Ovary (tissue), 9 donors: ENCODE measurements around the gene PGP. TPM values are rescaled to one million over a fixed set of nuclear protein-coding genes. Genes with fewer than 3 reads are reported as not detected.

ENCODE experiments used
- DNase-seq, 5 donors: peaks; one replicate each; pipeline ENCODE4 v3.0.0-alpha.2; 2019 to 2020
- H3K27ac ChIP-seq, 2 donors: fragments of 200-600 bp; one replicate each; pipeline versions ENCODE4 v1.5.1 to v1.8.0; 2019 to 2022
- H3K27me3 ChIP-seq: fragments of 200-600 bp; one replicate; pipeline ENCODE4 v1.8.0; 2022
- H3K36me3 ChIP-seq: fragments of 200-600 bp; sonication (generic); one replicate; pipeline ENCODE4 v1.5.1; 2019
- H3K4me1 ChIP-seq: one replicate; pipeline ENCODE4 v1.8.1; 2013; ENCODE audit warnings: mild to moderate bottlenecking, moderate library complexity; ENCODE audit not compliant: insufficient read depth
- H3K4me3 ChIP-seq: fragments of 200-600 bp; sonication (generic); one replicate; pipeline ENCODE4 v1.5.1; 2017
- H3K9me3 ChIP-seq, 2 donors: fragments of 200-600 bp in 1 of 2; sonication (generic) in 1 of 2; one replicate each; pipeline versions ENCODE4 v1.5.1 to v1.8.1; 2013 to 2019; ENCODE audit warnings: mild to moderate bottlenecking in 1 of 2, moderate library complexity in 1 of 2
- EP300 ChIP-seq: sonication (generic); formaldehyde crosslinking; IDR thresholded peaks from one replicate; pipeline ENCODE4 v1.6.1; 2017; ENCODE audit warnings: antibody characterized with exemption
- POLR2A ChIP-seq: fragments of 450-650 bp; IDR thresholded peaks from one replicate; pipeline ENCODE4 v1.6.1; 2017; ENCODE audit warnings: antibody characterized with exemption, mild to moderate bottlenecking, moderate library complexity
- WGBS, 3 donors: extraction: QIAGEN DNeasy Blood & Tissue Kit in 1 of 3; methylation state at CpG; one replicate each; pipeline versions ENCODE4 v1.1.5 to v1.1.7; 2013 to 2017; 5-methylcytosine and 5-hydroxymethylcytosine counted together
- intact Hi-C, 4 donors: fragments of 100-400 bp; cut with DNase I; formaldehyde crosslinking; loops; one replicate each; pipeline versions ENCODE4 v1.11.0 to v1.15.1; 2022 to 2023
- polyA plus RNA-seq, 2 donors: library from polyadenylated mRNA; stranded (reverse); fragments of 200-250 nt in 1 of 2; fragments of 350-450 nt in 1 of 2; fragmentation: Illumina TruSeq in 1 of 2; extraction: RNeasy Lipid Tissue Mini Kit (QIAGEN cat#74804) in 1 of 2; gene quantifications; one replicate each; pipeline ENCODE4 v1.2.3, GENCODE V29; 2013 to 2014
- total RNA-seq, 7 donors: library from RNA; depleted of rRNA in 2 of 7; stranded (reverse); fragments of >200 nt in 2 of 7; fragmentation: NEBNext Ultra II Directional in 3 of 7; extraction: Animal tissue kit (Norgen Biotek cat#: 25700) in 3 of 7; gene quantifications; one replicate each; pipeline versions ENCODE4 v1.1.0 to v1.2.4, GENCODE V29; 2016 to 2023
- TF ChIP-seq, protein P1 (sequence below), 3 donors: fragments of 450-650 bp in 2 of 3; fragments of 200-600 bp in 1 of 3; IDR thresholded peaks; one replicate each; pipeline versions ENCODE4 v1.5.1 to v1.8.0; 2016 to 2022; ENCODE audit warnings: antibody characterized with exemption in 3 of 3, mild to moderate bottlenecking in 1 of 3
- donor health status: DM: no; HTN: no; CAD: no; lungs with moderate emphysema.
- donor health status: DM: no; HTN: no; CAD: no.
- donor health status: Bipolar disorder and iron deficiency.
- donor health status: DM: yes; HTN: yes; CAD: no.
- donor health status: DM: no; HTN: no; CAD: no.
- donor health status: DM: yes; HTN: yes; CAD: no.

PGP gene
- total and polyA plus RNA-seq, 9 donors = 2.5 to 12.3 (median 6.9) TPM

DNA sequence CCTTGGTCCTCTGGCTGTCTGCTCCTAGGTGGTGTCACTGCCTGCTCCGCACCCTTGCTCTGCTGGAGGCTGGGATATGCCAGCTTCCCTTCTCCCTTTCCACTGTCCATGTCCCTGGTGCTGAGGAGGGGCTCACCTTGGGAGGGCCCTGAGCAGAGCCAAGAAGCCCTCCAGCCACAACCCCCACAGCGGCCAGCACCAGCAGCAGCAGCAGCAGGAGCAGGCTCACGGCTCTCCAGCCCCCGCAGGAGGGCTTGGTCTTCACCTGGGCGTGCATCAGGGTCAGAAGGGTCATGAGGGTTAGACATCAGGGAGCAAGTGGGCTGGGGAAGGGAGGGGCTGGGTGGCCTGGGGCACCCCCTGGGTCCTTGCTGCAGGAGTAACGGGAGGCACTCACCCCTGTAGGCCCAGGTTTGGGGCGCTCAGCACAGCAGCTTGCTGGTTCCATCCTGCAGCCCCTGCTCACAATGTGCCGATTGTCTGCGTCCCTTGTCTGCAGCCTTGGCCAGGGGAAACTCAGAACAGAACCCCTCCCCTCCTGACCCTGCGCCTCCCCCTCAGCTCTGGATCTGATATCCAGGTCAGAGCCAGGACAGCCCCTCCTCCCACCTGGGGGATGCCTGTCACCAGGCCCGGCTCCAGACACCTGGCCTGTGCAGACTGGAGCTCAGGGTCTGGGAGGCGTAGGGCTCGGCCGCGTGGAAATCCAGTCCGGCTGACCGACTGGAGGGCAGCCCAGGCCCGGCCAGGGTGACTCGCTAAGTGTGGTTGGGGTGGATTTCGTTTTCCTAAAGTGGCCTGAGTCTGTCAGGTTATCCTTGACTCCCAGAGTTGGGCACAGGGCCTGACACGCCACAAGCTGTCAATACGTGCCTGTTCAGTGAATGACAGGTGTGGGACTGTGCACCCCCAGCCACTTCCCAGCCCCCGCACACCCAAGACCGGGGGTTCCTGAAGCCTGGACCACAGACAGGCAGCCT, 4.0 kb downstream of the PGP start, which contains the start of gene BRICD5:
Gene BRICD5 (minus strand): TSS at position 478 of the 980 bp plus-strand sequence. CDS start 30 bp downstream, at position 448.
- Histone ChIP-seq H3K4me3 (no peak within 1 kb of the TSS), H3K36me3 (no peaks in the 10 kb centered on the region), H3K4me1 (peaks cover 13% of the 10 kb centered on the region), H3K9me3 (no peaks in the 10 kb centered on the region), H3K27ac (no peak within 1 kb of the TSS), H3K27me3 (no peaks in the 10 kb centered on the region)
- DNase-seq = no peak
- intact Hi-C loops = no loop called here
- 54 to 65% (median 61%) methylated on average over 19 to 24 of the region's 24 CpGs for WGBS, 3 donors
- no peak for TF ChIP-seq POLR2A
- no peak for TF ChIP-seq EP300
- TF ChIP-seq, protein P1, sequence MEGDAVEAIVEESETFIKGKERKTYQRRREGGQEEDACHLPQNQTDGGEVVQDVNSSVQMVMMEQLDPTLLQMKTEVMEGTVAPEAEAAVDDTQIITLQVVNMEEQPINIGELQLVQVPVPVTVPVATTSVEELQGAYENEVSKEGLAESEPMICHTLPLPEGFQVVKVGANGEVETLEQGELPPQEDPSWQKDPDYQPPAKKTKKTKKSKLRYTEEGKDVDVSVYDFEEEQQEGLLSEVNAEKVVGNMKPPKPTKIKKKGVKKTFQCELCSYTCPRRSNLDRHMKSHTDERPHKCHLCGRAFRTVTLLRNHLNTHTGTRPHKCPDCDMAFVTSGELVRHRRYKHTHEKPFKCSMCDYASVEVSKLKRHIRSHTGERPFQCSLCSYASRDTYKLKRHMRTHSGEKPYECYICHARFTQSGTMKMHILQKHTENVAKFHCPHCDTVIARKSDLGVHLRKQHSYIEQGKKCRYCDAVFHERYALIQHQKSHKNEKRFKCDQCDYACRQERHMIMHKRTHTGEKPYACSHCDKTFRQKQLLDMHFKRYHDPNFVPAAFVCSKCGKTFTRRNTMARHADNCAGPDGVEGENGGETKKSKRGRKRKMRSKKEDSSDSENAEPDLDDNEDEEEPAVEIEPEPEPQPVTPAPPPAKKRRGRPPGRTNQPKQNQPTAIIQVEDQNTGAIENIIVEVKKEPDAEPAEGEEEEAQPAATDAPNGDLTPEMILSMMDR (IDR thresholded peaks at IDR 0.05) = no peak

DNA sequence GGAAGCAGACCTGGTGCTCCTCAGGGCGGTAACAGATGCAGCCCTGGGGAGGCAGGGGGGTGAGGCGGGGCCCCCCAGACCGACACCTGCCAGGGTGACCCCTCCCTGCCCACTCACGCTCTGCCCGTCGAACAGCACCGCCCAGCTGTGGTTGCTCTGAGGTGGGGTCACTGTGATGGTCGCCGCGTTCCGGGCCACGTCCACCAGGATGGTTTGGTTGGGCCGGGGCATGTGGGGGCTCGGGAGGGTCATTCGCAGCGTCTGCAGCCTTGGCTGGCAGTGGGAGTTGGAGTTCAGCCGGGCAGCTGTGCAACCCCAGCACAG, 4.7 kb downstream of the PGP start:
- Histone ChIP-seq H3K27me3 (no peaks in the 10 kb centered on the region), H3K4me3 (no peak overlapping the region), H3K4me1 (peaks cover 13% of the 10 kb centered on the region), H3K36me3 (no peaks in the 10 kb centered on the region), H3K9me3 (no peaks in the 10 kb centered on the region), H3K27ac (no peak overlapping the region)
- no peak for DNase-seq
- 79 to 87% (median 85%) methylated on average over 16 to 17 of the region's 17 CpGs for WGBS, 3 donors
- TF ChIP-seq POLR2A (no peak), EP300 (no peak)
- TF ChIP-seq, protein P1 (IDR thresholded peaks at IDR 0.05) = no peak
- intact Hi-C loops = no loop called here

DNA sequence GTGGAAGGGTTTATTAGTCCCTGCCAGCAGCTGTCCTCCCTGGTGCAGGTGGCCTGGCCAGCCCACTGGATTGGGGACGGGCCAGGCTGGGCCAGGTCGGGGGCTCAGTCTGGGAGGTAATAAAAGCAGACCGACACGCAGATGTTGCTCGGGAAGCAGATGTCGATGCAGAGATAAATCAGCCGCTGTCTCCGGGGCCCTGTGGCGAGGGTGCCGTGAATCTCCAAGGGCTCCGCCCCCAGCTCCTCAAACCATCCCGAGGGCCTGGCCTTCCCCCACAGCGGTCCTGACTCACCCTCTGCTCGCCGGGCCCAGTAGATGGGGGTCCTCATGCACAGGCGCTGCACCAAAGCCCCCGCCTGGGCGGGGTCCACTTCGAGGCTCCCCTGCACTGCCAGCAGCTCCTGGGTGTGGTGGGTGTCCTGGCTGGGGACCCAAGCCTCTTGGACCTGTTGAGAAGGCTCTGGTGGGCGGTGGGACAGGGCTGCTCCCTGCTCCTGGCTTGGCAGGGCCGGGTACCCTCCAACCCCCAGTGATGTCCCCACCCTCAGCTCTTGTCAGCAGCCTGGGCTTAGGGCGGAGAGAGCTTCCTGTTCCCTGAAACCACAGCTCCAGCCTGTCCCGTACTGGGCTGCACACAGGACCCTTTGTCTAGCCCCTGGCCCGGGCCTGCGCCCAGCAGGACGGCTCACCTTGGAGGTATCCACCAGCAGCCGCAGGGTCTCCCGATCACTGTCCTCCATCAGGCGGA, 5.2 kb downstream of the PGP start:
- 69 to 77% (median 76%) methylated on average over 11 to 29 of the region's 29 CpGs for WGBS, 3 donors
- Histone ChIP-seq H3K9me3 (no peaks in the 10 kb centered on the region), H3K27me3 (no peaks in the 10 kb centered on the region), H3K36me3 (no peaks in the 10 kb centered on the region), H3K4me3 (no peak overlapping the region), H3K27ac (no peak overlapping the region), H3K4me1 (peaks cover 17% of the 10 kb centered on the region)
- intact Hi-C loops = no loop called here
- TF ChIP-seq, protein P1 (IDR thresholded peaks at IDR 0.05) = no peak
- TF ChIP-seq POLR2A (no peak), EP300 (no peak)
- DNase-seq = no peak

DNA sequence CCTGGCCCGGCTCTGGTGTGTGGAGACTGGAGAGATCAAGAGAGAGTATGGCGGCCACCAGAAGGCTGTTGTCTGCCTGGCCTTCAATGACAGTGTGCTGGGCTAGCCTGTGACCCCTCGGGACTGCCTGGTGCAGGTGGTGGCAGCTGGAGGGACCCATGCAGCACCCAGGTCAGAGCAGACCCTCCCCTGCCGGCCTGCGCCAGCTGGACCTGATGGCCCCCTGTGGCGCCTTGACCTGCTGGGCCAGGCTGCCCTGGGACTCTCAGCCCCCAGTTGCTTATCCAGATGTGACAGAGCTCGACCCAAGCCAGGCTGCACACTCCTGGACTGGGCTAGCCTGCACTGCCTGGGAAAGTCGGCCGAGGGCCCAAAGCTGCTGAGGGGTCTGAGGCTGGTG, 5.9 kb downstream of the PGP start:
- Histone ChIP-seq H3K27ac (no peak overlapping the region), H3K36me3 (no peaks in the 10 kb centered on the region), H3K4me3 (no peak overlapping the region), H3K4me1 (peaks cover 13% of the 10 kb centered on the region), H3K9me3 (no peaks in the 10 kb centered on the region), H3K27me3 (no peaks in the 10 kb centered on the region)
- intact Hi-C loops = no loop called here
- no peak for TF ChIP-seq EP300
- 70 to 81% (median 79%) methylated on average over 5 to 9 of the region's 9 CpGs for WGBS, 3 donors
- no peak for DNase-seq
